HL-60 (cell line): ENCODE data around the gene TBX18.

Experiments
- DNase-seq, 2 experiments: peaks; one replicate each; pipeline ENCODE4 v3.0.0-alpha.2; 2010 to 2020; ENCODE audit warnings: low read depth in 1 of 2, low spot score in 1 of 2
- H3K27ac ChIP-seq: fragments of 250-450 bp; sonication (Bioruptor Pico); replicated peaks from 2 replicates; pipeline ENCODE4 v1.5.1; 2020; ENCODE audit warnings: mild to moderate bottlenecking, moderate library complexity
- H3K27me3 ChIP-seq: fragments of 250-450 bp; sonication (Bioruptor Pico); 2 replicates; pipeline ENCODE4 v1.5.1; 2021; ENCODE audit warnings: mild to moderate bottlenecking, moderate library complexity; ENCODE audit not compliant: insufficient read depth, poor library complexity, severe bottlenecking
- H3K4me3 ChIP-seq: replicated peaks from 2 replicates; pipeline ENCODE4 v1.5.1; 2011; ENCODE audit warnings: mild to moderate bottlenecking, control low read depth, low read length; ENCODE audit not compliant: insufficient read depth
- GABPA ChIP-seq: IDR thresholded peaks from 2 replicates; pipeline ENCODE4 v1.6.1; 2012; ENCODE audit warnings: low read depth
- POLR2AphosphoS5 ChIP-seq: IDR thresholded peaks from 2 replicates; pipeline ENCODE4 v1.6.1; 2012; ENCODE audit warnings: low read depth
- SPI1 ChIP-seq: IDR thresholded peaks from 2 replicates; pipeline ENCODE4 v1.6.1; 2012; ENCODE audit warnings: low read depth, mild to moderate bottlenecking, borderline replicate concordance
- TF ChIP-seq, protein P1 (sequence below): IDR thresholded peaks from one replicate; pipeline ENCODE4 v1.5.1; 2011; ENCODE audit warnings: low read length, control low read depth, inconsistent platforms; ENCODE audit not compliant: insufficient read depth
- TF ChIP-seq, protein P2 (sequence below): IDR thresholded peaks from 2 replicates; pipeline ENCODE4 v1.6.1; 2012; ENCODE audit warnings: low read depth; ENCODE audit not compliant: insufficient replicate concordance

The TBX18 gene

DNA sequence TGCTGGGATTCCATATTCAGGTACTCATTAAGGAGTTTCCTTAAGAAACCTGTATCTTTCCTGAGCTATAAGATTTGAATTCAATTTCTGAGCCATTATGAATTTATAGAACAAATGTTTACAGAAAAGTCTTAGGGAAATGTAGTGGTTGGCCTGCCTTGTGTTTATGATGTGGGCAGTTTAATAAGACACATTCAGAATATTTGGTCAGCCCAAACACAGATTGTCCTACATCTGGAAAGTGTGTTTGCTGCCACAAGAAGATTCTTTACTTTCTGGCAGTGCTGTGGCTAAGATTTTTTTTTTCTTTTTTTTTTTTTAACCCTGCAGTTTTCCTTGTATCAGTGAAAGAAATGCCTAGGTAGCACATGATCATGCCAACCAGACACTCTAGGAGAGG lies 15.2 kb downstream of the TBX18 start:
- Histone ChIP-seq H3K4me3 (no peak overlapping the region), H3K27me3 (no peaks in the 10 kb centered on the region), H3K27ac (no peak overlapping the region)
- TF ChIP-seq SPI1 (no peak), POLR2AphosphoS5 (no peak), GABPA (no peak)
- TF ChIP-seq, protein P1, sequence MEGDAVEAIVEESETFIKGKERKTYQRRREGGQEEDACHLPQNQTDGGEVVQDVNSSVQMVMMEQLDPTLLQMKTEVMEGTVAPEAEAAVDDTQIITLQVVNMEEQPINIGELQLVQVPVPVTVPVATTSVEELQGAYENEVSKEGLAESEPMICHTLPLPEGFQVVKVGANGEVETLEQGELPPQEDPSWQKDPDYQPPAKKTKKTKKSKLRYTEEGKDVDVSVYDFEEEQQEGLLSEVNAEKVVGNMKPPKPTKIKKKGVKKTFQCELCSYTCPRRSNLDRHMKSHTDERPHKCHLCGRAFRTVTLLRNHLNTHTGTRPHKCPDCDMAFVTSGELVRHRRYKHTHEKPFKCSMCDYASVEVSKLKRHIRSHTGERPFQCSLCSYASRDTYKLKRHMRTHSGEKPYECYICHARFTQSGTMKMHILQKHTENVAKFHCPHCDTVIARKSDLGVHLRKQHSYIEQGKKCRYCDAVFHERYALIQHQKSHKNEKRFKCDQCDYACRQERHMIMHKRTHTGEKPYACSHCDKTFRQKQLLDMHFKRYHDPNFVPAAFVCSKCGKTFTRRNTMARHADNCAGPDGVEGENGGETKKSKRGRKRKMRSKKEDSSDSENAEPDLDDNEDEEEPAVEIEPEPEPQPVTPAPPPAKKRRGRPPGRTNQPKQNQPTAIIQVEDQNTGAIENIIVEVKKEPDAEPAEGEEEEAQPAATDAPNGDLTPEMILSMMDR: no peak
- TF ChIP-seq, protein P2, sequence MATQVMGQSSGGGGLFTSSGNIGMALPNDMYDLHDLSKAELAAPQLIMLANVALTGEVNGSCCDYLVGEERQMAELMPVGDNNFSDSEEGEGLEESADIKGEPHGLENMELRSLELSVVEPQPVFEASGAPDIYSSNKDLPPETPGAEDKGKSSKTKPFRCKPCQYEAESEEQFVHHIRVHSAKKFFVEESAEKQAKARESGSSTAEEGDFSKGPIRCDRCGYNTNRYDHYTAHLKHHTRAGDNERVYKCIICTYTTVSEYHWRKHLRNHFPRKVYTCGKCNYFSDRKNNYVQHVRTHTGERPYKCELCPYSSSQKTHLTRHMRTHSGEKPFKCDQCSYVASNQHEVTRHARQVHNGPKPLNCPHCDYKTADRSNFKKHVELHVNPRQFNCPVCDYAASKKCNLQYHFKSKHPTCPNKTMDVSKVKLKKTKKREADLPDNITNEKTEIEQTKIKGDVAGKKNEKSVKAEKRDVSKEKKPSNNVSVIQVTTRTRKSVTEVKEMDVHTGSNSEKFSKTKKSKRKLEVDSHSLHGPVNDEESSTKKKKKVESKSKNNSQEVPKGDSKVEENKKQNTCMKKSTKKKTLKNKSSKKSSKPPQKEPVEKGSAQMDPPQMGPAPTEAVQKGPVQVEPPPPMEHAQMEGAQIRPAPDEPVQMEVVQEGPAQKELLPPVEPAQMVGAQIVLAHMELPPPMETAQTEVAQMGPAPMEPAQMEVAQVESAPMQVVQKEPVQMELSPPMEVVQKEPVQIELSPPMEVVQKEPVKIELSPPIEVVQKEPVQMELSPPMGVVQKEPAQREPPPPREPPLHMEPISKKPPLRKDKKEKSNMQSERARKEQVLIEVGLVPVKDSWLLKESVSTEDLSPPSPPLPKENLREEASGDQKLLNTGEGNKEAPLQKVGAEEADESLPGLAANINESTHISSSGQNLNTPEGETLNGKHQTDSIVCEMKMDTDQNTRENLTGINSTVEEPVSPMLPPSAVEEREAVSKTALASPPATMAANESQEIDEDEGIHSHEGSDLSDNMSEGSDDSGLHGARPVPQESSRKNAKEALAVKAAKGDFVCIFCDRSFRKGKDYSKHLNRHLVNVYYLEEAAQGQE: no peak
- no peak for DNase-seq

DNA sequence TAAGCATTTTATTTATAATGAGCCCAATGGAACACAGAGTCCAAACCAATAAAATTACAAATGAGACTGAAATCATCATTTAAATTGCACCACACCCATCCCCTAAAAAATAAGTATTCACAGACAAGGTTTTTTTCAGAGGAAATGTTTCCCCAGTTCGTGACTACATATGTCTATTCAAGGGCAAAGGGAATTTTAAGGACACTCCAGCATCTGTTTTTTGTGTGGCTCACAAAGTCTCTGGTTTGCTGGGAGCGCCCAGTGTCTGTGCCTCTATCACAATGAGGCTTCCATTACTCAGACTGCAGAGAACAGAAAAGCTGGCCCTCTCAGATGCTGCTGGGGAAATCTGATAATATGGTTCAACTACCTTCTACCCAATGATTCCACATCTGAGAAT lies 16.0 kb downstream of the TBX18 start:
- H3K27me3 ChIP-seq: no peaks in the 10 kb centered on the region
- H3K4me3 ChIP-seq: no peak overlapping the region
- TF ChIP-seq, protein P1: no peak
- TF ChIP-seq, protein P2: no peak
- no peak for TF ChIP-seq GABPA
- no peak for TF ChIP-seq POLR2AphosphoS5
- no peak for TF ChIP-seq SPI1
- H3K27ac ChIP-seq: no peak overlapping the region
- no peak for DNase-seq

DNA sequence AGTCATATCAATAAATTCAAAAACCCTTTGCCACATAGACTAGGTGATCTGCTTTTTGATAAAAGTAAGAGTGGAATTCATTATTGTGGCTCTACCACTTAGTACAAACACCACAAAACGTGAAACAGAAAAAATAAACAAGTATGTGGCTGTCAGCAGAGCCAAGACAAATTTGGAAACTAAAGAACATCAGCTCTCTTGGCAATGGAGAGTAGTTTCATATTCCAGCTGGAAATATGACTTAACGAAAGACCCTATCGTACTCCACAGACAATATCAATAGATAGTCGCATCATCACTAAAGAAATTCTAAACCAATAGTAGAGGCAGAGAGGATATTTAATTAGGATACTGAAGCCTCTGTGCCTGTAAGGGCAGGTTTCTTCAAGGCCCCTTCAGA lies 20.8 kb downstream of the TBX18 start:
- Histone ChIP-seq H3K4me3 (no peak overlapping the region), H3K27ac (no peak overlapping the region), H3K27me3 (no peaks in the 10 kb centered on the region)
- DNase-seq: no peak
- TF ChIP-seq, protein P2: no peak
- no peak for TF ChIP-seq POLR2AphosphoS5
- TF ChIP-seq SPI1: no peak
- no peak for TF ChIP-seq GABPA
- TF ChIP-seq, protein P1: no peak
